Mammary epithelial cell (primary cell): ENCODE measurements around the gene AP1M1.

ENCODE experiments used
- CTCF ChIP-seq, 2 donors: IDR thresholded peaks in 1 of 2; conservative IDR thresholded peaks in 1 of 2; 2 replicates each; pipeline ENCODE4 v1.5.1; 2011 to 2012; ENCODE audit warnings: inconsistent platforms in 2 of 2, low read length in 2 of 2, mild to moderate bottlenecking in 2 of 2, control low read depth in 1 of 2, low read depth in 1 of 2; ENCODE audit not compliant: insufficient read depth in 1 of 2; ENCODE audit errors: extremely low read depth in 1 of 2
- EZH2 ChIP-seq: IDR thresholded peaks from 2 replicates; pipeline ENCODE4 v1.6.1; 2012; ENCODE audit warnings: low read length, inconsistent platforms, borderline replicate concordance

DNA sequence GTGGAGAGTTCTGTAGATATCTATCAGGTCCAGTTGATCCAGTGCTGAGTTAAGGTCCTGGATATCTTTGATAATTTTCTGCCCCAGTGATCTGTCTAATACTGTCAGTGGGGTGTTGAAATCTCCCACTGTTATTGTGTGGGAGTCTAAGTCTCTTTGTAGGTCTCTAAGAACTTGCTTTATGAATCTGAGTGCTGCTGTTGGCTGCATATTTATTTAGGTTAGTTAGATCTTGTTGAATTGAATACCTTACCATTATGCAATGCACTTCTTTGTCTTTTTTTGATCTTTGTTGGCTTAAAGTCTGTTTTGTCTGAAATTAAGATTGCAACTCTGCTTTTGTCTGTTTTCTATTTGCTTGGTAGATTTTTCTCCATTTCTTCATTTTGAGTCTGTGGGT is 15.4 kb downstream of the AP1M1 start:
- TF ChIP-seq CTCF (conservative IDR thresholded peaks at IDR 0.05 in 1 of 2, IDR thresholded peaks at IDR 0.05 in 1 of 2; ENCODE audit: extremely low read depth in 1 of 2, insufficient read depth in 1 of 2, low read depth in 1 of 2, low read length in 2 of 2) (no peak), EZH2 (no peak)
